ENCODE measurements around the gene PDLIM1. TPM values are rescaled to one million over a fixed set of nuclear protein-coding genes. Genes with fewer than 3 reads are reported as not detected.
A peak's percentile ranks its signal among the peaks of the same experiment; 100 is the strongest.

Gene PDLIM1
- total RNA-seq, 2 donors from 2014 or later, result 93.9 to 158 TPM

DNA sequence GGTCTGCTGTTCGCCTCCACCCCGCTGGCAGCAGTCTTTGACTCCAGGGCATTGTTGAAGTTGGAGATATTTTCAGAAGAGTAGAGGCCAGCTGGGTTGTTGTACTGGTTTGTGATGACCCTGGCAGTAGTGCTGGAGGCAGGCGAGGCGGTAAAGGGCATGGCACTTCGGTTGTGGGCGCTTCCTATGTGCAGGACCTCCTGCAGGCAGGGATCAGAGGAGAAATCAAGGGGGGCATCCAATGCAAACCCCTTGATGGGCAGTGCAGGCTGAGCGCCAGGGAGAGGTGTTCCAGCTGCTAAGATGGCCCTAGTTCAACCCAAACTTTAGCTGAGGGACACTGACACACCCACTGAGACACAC lies 27.0 kb downstream of the PDLIM1 start:
- 77 to 81% methylated on average over 3 to 7 of the region's 7 CpGs for WGBS, 2 experiments (ENCODE audit: insufficient coverage in 1 of 2, insufficient read length in 1 of 2)
- Mint-ChIP-seq H3K9me3 (no peaks in the 10 kb centered on the region), H3K27me3 (ENCODE audit: insufficient read depth) (no peaks in the 10 kb centered on the region), H3K36me3 (ENCODE audit: low read depth) (peaks cover 58% of the 10 kb centered on the region), H3K27ac (peak overlapping the region; percentile 92), H3K4me3 (no peak overlapping the region), H3K4me1 (peaks cover 69% of the 10 kb centered on the region)
- no peak for TF ChIP-seq CTCF (conservative IDR thresholded peaks at IDR 0.05)
- peaks cover 26% of the 10 kb centered on the region for H3K4me1 ChIP-seq (ENCODE audit: control insufficient read depth, insufficient read depth, low read length)
- no peak overlapping the region for H3K4me3 ChIP-seq (ENCODE audit: low read length)
- H3K9ac ChIP-seq (ENCODE audit: extremely low read depth, low read length, poor library complexity, severe bottlenecking), result no peak overlapping the region
- no peaks in the 10 kb centered on the region for H3K9me3 ChIP-seq (ENCODE audit: control insufficient read depth, low read length)
- H3K27ac ChIP-seq (ENCODE audit: low read depth, low read length), result no peak overlapping the region
- H3K36me3 ChIP-seq (ENCODE audit: control insufficient read depth, insufficient read depth, low read length), result peaks cover 83% of the 10 kb centered on the region
- no peak for DNase-seq
- H3K27me3 ChIP-seq (ENCODE audit: control insufficient read depth, insufficient read depth, low read length, poor library complexity, severe bottlenecking), result no peaks in the 10 kb centered on the region

GRCh38 chr10:95262763-95263518 lies 27.9 kb downstream of the PDLIM1 start:
- Mint-ChIP-seq H3K36me3 (ENCODE audit: low read depth) (peaks cover 60% of the 10 kb centered on the region), H3K4me3 (no peak overlapping the region), H3K27ac (peak overlapping the region; percentile 92), H3K9me3 (peaks cover 5% of the 10 kb centered on the region), H3K27me3 (ENCODE audit: insufficient read depth) (no peaks in the 10 kb centered on the region), H3K4me1 (peaks cover 60% of the 10 kb centered on the region)
- no peak for DNase-seq
- H3K27me3 ChIP-seq (ENCODE audit: control insufficient read depth, insufficient read depth, low read length, poor library complexity, severe bottlenecking), result no peaks in the 10 kb centered on the region
- H3K4me1 ChIP-seq (ENCODE audit: control insufficient read depth, insufficient read depth, low read length), result peaks cover 26% of the 10 kb centered on the region
- H3K9me3 ChIP-seq (ENCODE audit: control insufficient read depth, low read length), result peaks cover 8% of the 10 kb centered on the region
- H3K36me3 ChIP-seq (ENCODE audit: control insufficient read depth, insufficient read depth, low read length), result peaks cover 83% of the 10 kb centered on the region
- no peak for TF ChIP-seq CTCF (conservative IDR thresholded peaks at IDR 0.05)
- H3K9ac ChIP-seq (ENCODE audit: extremely low read depth, low read length, poor library complexity, severe bottlenecking), result no peak overlapping the region
- WGBS, 2 experiments (ENCODE audit: insufficient coverage in 1 of 2, insufficient read length in 1 of 2), result 81 to 93% methylated on average over 3 to 5 of the region's 5 CpGs
- no peak overlapping the region for H3K27ac ChIP-seq (ENCODE audit: low read depth, low read length)
- H3K4me3 ChIP-seq (ENCODE audit: low read length), result no peak overlapping the region

GRCh38 chr10:95261926-95262325 lies 28.9 kb downstream of the PDLIM1 start:
- DNase-seq, result no peak
- 93 to 100% methylated on average over 2 to 3 of the region's 3 CpGs for WGBS, 2 experiments (ENCODE audit: insufficient coverage in 1 of 2, insufficient read length in 1 of 2)
- H3K27ac Mint-ChIP-seq, result no peak overlapping the region

More at GRCh38 chr10:95261926-95262325, 28.9 kb downstream of the PDLIM1 start:
- peaks cover 17% of the 10 kb centered on the region for H3K9me3 ChIP-seq (ENCODE audit: control insufficient read depth, low read length)
- peaks cover 58% of the 10 kb centered on the region for H3K4me1 Mint-ChIP-seq
- peaks cover 66% of the 10 kb centered on the region for H3K36me3 Mint-ChIP-seq (ENCODE audit: low read depth)
- H3K4me3 Mint-ChIP-seq, result no peak overlapping the region
- peaks cover 20% of the 10 kb centered on the region for H3K4me1 ChIP-seq (ENCODE audit: control insufficient read depth, insufficient read depth, low read length)
- H3K4me3 ChIP-seq (ENCODE audit: low read length), result no peak overlapping the region
- H3K27ac ChIP-seq (ENCODE audit: low read depth, low read length), result no peak overlapping the region
- TF ChIP-seq CTCF (conservative IDR thresholded peaks at IDR 0.05), result no peak
- H3K9me3 Mint-ChIP-seq, result peaks cover 12% of the 10 kb centered on the region
- H3K27me3 ChIP-seq (ENCODE audit: control insufficient read depth, insufficient read depth, low read length, poor library complexity, severe bottlenecking), result no peaks in the 10 kb centered on the region
- H3K9ac ChIP-seq (ENCODE audit: extremely low read depth, low read length, poor library complexity, severe bottlenecking), result no peak overlapping the region
- H3K27me3 Mint-ChIP-seq (ENCODE audit: insufficient read depth), result no peaks in the 10 kb centered on the region
- H3K36me3 ChIP-seq (ENCODE audit: control insufficient read depth, insufficient read depth, low read length), result peaks cover 83% of the 10 kb centered on the region
